Small intestine (tissue), 7 donors: ENCODE data around the gene FBXO3. TPM values are rescaled to one million over a fixed set of nuclear protein-coding genes. Genes with fewer than 3 reads are reported as not detected.

Experiments used
- DNase-seq, 2 donors: peaks; one replicate each; pipeline versions ENCODE4 v3.0.0 to v3.0.0-alpha.2; 2013
- FAIRE-seq: peaks from 2 replicates; lab custom pipeline; 2012; peaks lifted over from hg19 to GRCh38; lab: Jason Lieb, UNC
- H3K27ac ChIP-seq, 3 donors: one replicate each; pipeline ENCODE4 v1.5.1; 2013; ENCODE audit warnings: low read length in 2 of 3, mild to moderate bottlenecking in 2 of 3, control low read depth in 1 of 3, inconsistent platforms in 1 of 3, low read depth in 1 of 3, moderate library complexity in 1 of 3
- H3K27me3 ChIP-seq, 3 donors: one replicate each; pipeline ENCODE4 v1.6.1; 2013; ENCODE audit warnings: low read length in 3 of 3, inconsistent platforms in 1 of 3; ENCODE audit not compliant: control insufficient read depth in 3 of 3, insufficient read depth in 3 of 3
- H3K36me3 ChIP-seq, 3 donors: one replicate each; pipeline ENCODE4 v1.6.1; 2013; ENCODE audit warnings: low read length in 3 of 3, inconsistent platforms in 1 of 3, low read depth in 1 of 3, mild to moderate bottlenecking in 1 of 3, moderate library complexity in 1 of 3; ENCODE audit not compliant: control insufficient read depth in 3 of 3, insufficient read depth in 2 of 3
- H3K4me1 ChIP-seq, 3 donors: one replicate each; pipeline ENCODE4 v1.6.1; 2013; ENCODE audit warnings: low read length in 2 of 3, inconsistent platforms in 1 of 3, low read depth in 1 of 3, mild to moderate bottlenecking in 1 of 3, moderate library complexity in 1 of 3; ENCODE audit not compliant: control insufficient read depth in 3 of 3, insufficient read depth in 2 of 3
- H3K4me3 ChIP-seq, 3 donors: one replicate each; pipeline ENCODE4 v1.5.1; 2013; ENCODE audit warnings: low read length in 3 of 3, control low read depth in 1 of 3, inconsistent platforms in 1 of 3, low read depth in 1 of 3, mild to moderate bottlenecking in 1 of 3, moderate library complexity in 1 of 3
- H3K9me3 ChIP-seq, 2 donors: one replicate each; pipeline ENCODE4 v1.6.1; 2013; ENCODE audit warnings: low read depth in 1 of 2, low read length in 1 of 2; ENCODE audit not compliant: control insufficient read depth in 2 of 2, insufficient read depth in 1 of 2
- WGBS, 3 donors: extraction: QIAGEN DNeasy Blood & Tissue Kit; methylation state at CpG; one replicate each; pipeline ENCODE4 v1.1.7; 2013; 5-methylcytosine and 5-hydroxymethylcytosine counted together
- polyA plus RNA-seq, 4 donors: library from polyadenylated mRNA; stranded (reverse) in 3 of 4; unstranded in 1 of 4; fragments of 200-250 nt in 3 of 4; fragments of 120-200 nt in 1 of 4; gene quantifications; one replicate each; pipeline versions ENCODE4 v1.2.1 to v1.2.3, GENCODE V29; 2013
- donor health status: healthy with polysubstance abuse.
- donor health status: control.
- donor health status: control.
- donor health status: Bipolar disorder and iron deficiency.
- donor health status: healthy.

FBXO3 gene
- polyA plus RNA-seq, 4 donors = 19.5 to 35.5 (median 22.3) TPM

GRCh38 chr11:33700502-33701271, 73.6 kb downstream of the FBXO3 start, which contains the start of gene C11orf91:
TSS of gene C11orf91 (minus strand) at chr11:33700826. CDS start at chr11:33700740, 86 bp downstream.
- peak; percentile 95 to 98 for DNase-seq
- Histone ChIP-seq H3K4me1 (peaks cover 3 to 41% (median 17%) of the 10 kb centered on the region in 3 donors), H3K27me3 (no peaks in the 10 kb centered on the region), H3K27ac (peak within 1 kb of the TSS; percentile 62 to 84 (median 67)), H3K36me3 (peaks cover 0 to 7% (median 0%) of the 10 kb centered on the region in 3 donors), H3K4me3 (peak within 1 kb of the TSS; percentile 19 to 68 (median 53)), H3K9me3 (no peaks in the 10 kb centered on the region)
- WGBS, 3 donors = 0 to 1% (median 0%) methylated on average over 50 to 72 of the region's 72 CpGs
- no peak for FAIRE-seq

DNA sequence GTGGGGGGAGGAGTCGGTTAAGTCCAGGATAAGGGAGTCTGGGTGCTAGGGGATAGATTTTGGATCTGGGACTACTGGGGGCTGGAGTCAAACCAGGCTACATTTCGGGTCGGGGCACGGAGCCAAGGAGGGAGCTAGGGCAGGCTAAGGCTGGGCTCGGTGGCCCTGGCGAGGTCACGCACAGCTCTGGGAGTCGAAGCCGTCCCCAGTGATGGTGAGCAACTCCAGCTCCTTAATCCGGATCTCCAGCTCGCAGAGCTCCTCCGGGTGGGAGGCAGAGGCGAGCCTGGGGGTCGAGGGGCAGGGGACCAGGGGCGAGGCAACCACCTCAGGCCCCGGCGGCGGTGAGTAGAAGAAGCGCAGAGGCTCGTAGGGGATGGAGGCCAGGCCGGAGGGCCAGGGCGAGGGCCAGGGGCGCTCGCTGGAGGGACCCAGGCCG, 74.2 kb downstream of the FBXO3 start:
- peak overlapping the region in 2 of 3 donors; percentile 18 to 68 for H3K4me3 ChIP-seq
- H3K36me3 ChIP-seq = peaks cover 0 to 4% (median 0%) of the 10 kb centered on the region in 3 donors
- DNase-seq (no peak), FAIRE-seq (no peak)
- WGBS, 3 donors = 14 to 27% (median 23%) methylated on average over 15 to 25 of the region's 25 CpGs
- H3K9me3 ChIP-seq = no peaks in the 10 kb centered on the region
- peaks cover 3 to 41% (median 17%) of the 10 kb centered on the region in 3 donors for H3K4me1 ChIP-seq
- no peaks in the 10 kb centered on the region for H3K27me3 ChIP-seq
- H3K27ac ChIP-seq = peak overlapping the region in 1 of 3 donors; percentile 37

DNA sequence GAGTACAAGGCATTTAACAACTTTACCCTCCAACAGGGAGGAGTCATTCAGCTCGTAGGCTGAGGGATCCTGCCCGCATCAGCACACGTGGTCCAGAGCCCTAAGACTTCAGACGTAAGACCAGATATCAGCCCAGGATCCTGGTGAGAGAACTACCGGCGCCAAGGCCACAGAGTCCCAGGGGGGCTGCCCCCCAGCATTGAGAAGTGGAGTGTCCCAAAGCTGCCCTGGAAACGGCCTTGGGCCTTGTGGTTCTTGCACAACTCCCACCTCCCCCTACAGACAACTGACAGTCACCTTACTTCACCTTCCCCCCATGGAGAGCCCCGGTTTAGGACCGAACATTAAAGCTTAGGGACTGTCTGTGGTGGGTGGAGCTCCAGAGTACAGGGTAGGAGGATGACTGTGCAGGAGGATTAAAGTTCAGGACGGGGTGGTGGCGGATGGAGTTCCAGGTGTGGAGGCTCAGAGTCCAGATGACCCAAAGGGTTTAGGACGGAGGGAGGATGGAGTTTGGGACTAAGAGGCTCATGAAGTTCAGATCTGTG, 74.7 kb downstream of the FBXO3 start:
- FAIRE-seq = no peak
- WGBS, 3 donors = 45 to 69% (median 48%) methylated on average over 12 of the region's 12 CpGs
- peak overlapping the region in 1 of 3 donors; percentile 37 for H3K27ac ChIP-seq

DNA sequence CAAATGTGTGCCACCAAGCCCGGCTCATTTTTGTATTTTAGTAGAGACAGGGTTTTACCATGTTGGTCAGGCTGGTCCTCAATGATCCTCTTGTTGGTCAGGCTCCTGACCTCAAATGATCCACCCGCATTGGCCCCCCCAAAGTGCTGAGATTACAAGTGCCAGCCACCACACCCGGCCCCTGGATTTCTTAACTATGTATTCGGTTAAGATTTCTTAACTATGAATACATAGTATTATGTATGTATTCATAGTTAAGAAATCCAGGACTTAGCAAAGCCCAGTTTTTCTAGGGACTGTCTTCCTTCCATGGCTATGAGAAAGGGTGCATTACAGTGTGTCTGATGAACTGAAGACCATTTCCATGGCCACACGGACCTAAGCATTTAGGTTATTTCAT, 75.4 kb downstream of the FBXO3 start:
- Histone ChIP-seq H3K9me3 (no peaks in the 10 kb centered on the region), H3K36me3 (no peaks in the 10 kb centered on the region), H3K4me1 (peaks cover 3 to 35% (median 13%) of the 10 kb centered on the region in 3 donors), H3K27me3 (no peaks in the 10 kb centered on the region), H3K27ac (no peak overlapping the region), H3K4me3 (no peak overlapping the region)
- no peak for DNase-seq
- 91 to 93% (median 92%) methylated on average over 5 of the region's 5 CpGs for WGBS, 3 donors
- no peak for FAIRE-seq

More for the DNA sequence above, 74.7 kb downstream of the FBXO3 start:
- Histone ChIP-seq H3K36me3 (peaks cover 0 to 3% (median 0%) of the 10 kb centered on the region in 3 donors), H3K27me3 (no peaks in the 10 kb centered on the region), H3K9me3 (no peaks in the 10 kb centered on the region), H3K4me1 (peaks cover 3 to 41% (median 17%) of the 10 kb centered on the region in 3 donors), H3K4me3 (no peak overlapping the region)
- DNase-seq = peak; percentile 71 to 84

GRCh38 chr11:33697997-33698396, 76.3 kb downstream of the FBXO3 start:
- no peak for DNase-seq
- H3K27ac ChIP-seq = no peak overlapping the region
- H3K27me3 ChIP-seq = no peaks in the 10 kb centered on the region
- FAIRE-seq = no peak
- no peaks in the 10 kb centered on the region for H3K36me3 ChIP-seq
- WGBS, 3 donors = 87% methylated on average over 3 of the region's 3 CpGs
- no peak overlapping the region for H3K4me3 ChIP-seq
- no peaks in the 10 kb centered on the region for H3K9me3 ChIP-seq
- peaks cover 3 to 27% (median 8%) of the 10 kb centered on the region in 3 donors for H3K4me1 ChIP-seq

GRCh38 chr11:33696931-33697638, 77.2 kb downstream of the FBXO3 start:
- Histone ChIP-seq H3K4me1 (peaks cover 3 to 29% (median 4%) of the 10 kb centered on the region in 3 donors), H3K36me3 (no peaks in the 10 kb centered on the region), H3K4me3 (no peak overlapping the region), H3K27ac (no peak overlapping the region), H3K9me3 (no peaks in the 10 kb centered on the region), H3K27me3 (no peaks in the 10 kb centered on the region)
- 62 to 77% (median 70%) methylated on average over 6 of the region's 6 CpGs for WGBS, 3 donors
- FAIRE-seq (no peak), DNase-seq (no peak)

DNA sequence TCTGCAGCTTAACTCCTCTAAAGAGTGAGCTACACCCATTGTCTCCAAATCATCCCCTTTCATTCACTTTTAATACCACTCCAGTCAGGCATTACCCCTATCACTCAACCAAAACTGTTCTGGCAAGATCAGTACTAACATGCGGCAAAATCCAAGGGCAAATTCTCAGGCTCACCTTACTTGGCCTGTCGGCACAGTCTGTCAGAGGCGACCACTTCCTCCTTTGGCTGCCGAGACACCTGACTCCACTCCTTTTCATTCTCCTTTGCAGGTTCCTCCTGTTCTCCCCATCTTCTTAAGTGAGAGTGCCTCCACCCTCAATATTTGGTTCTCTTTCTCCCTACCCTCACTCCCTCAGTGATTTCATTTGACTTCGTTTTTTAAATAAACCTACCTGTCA, 77.9 kb downstream of the FBXO3 start:
- Histone ChIP-seq H3K4me1 (peaks cover 3 to 29% (median 6%) of the 10 kb centered on the region in 3 donors), H3K27ac (no peak overlapping the region), H3K9me3 (no peaks in the 10 kb centered on the region), H3K27me3 (no peaks in the 10 kb centered on the region), H3K36me3 (no peaks in the 10 kb centered on the region), H3K4me3 (no peak overlapping the region)
- DNase-seq = no peak
- 12 to 48% (median 31%) methylated on average over 5 of the region's 5 CpGs for WGBS, 3 donors
- no peak for FAIRE-seq

DNA sequence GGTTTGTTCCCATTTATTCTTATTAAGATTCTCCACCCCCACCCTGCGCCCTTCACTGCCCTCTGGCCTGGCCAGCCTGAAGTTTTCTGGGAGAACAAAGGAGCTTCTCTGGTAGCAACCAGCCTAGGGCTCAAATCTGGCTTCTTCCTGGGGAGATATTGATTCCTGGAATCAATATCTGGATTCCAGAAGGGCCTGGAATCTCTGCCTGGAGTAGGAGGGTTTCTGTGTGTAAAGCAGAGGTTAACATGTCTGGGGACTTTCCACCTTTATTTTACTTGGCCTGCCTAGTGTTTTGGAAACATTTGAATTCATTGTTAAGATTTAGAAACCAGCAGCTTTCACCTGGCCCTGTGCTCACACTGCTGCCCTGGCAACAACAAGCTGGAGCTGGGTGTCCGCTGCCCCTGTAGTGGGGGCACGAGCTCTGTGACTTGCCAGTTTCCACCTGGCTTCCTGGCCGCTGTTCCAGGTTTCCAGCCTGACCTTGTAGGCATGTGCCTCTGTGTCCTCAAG, 79.2 kb downstream of the FBXO3 start:
- no peak for DNase-seq
- no peak overlapping the region for H3K27ac ChIP-seq
- 74 to 83% (median 78%) methylated on average over 4 of the region's 4 CpGs for WGBS, 3 donors
- H3K4me1 ChIP-seq = peaks cover 5 to 33% (median 7%) of the 10 kb centered on the region in 3 donors
- FAIRE-seq = no peak
- H3K27me3 ChIP-seq = no peaks in the 10 kb centered on the region
- H3K36me3 ChIP-seq = no peaks in the 10 kb centered on the region
- no peaks in the 10 kb centered on the region for H3K9me3 ChIP-seq
- H3K4me3 ChIP-seq = no peak overlapping the region
